HEK293T (cell line): ENCODE data around the gene AFF1.

Source experiments
- CTCF ChIA-PET: fragments of 350-600 bp; formaldehyde crosslinking; extraction: SDS; loops from one replicate; lab custom pipeline; 2021; ENCODE audit warnings: antibody characterized with exemption, inconsistent platforms; lab: Yijun Ruan, JAX
- POLR2A ChIA-PET: fragments of 350-600 bp; formaldehyde crosslinking; extraction: SDS; loops from one replicate; lab custom pipeline; 2020; ENCODE audit warnings: antibody characterized with exemption, inconsistent platforms; lab: Yijun Ruan, JAX
- DNase-seq: peaks from one replicate; pipeline ENCODE4 v3.0.0; 2012; ENCODE audit warnings: mixed read lengths; ENCODE audit errors: extremely low spot score
- ARNT ChIP-seq: fragments of 450-650 bp; IDR thresholded peaks from 2 replicates; pipeline ENCODE4 v1.6.1; 2017; ENCODE audit warnings: mild to moderate bottlenecking
- BHLHE40 ChIP-seq: fragments of 450-650 bp; IDR thresholded peaks from 2 replicates; pipeline ENCODE4 v1.6.1; 2016; ENCODE audit warnings: mild to moderate bottlenecking, moderate library complexity, borderline replicate concordance
- CTBP1 ChIP-seq: fragments of 450-650 bp; IDR thresholded peaks from 2 replicates; pipeline ENCODE4 v1.6.1; 2016; ENCODE audit warnings: borderline replicate concordance
- ELF4 ChIP-seq: fragments of 450-650 bp; IDR thresholded peaks from 2 replicates; pipeline ENCODE4 v1.6.1; 2017; ENCODE audit warnings: antibody characterized with exemption
- FOXA1 ChIP-seq: fragments of 450-650 bp; IDR thresholded peaks from 2 replicates; pipeline ENCODE4 v1.6.1; 2016; ENCODE audit warnings: mild to moderate bottlenecking
- FOXK2 ChIP-seq: fragments of 450-650 bp; IDR thresholded peaks from 2 replicates; pipeline ENCODE4 v1.6.1; 2016; ENCODE audit warnings: mild to moderate bottlenecking
- FOXM1 ChIP-seq: fragments of 450-650 bp; IDR thresholded peaks from 2 replicates; pipeline ENCODE4 v1.6.1; 2017; ENCODE audit warnings: mild to moderate bottlenecking, borderline replicate concordance
- HDGF ChIP-seq: fragments of 450-650 bp; IDR thresholded peaks from 2 replicates; pipeline ENCODE4 v1.6.1; 2017; ENCODE audit warnings: antibody characterized with exemption, borderline replicate concordance
- L3MBTL2 ChIP-seq: fragments of 450-650 bp; conservative IDR thresholded peaks from 2 replicates; pipeline ENCODE4 v1.6.1; 2016; ENCODE audit warnings: mild to moderate bottlenecking
- LEF1 ChIP-seq: fragments of 450-650 bp; IDR thresholded peaks from 2 replicates; pipeline ENCODE4 v1.6.1; 2017; ENCODE audit warnings: mild to moderate bottlenecking, borderline replicate concordance
- NFRKB ChIP-seq: fragments of 450-650 bp; IDR thresholded peaks from 2 replicates; pipeline ENCODE4 v1.6.1; 2016; ENCODE audit warnings: mild to moderate bottlenecking, moderate library complexity
- SP1 ChIP-seq: fragments of 450-650 bp; IDR thresholded peaks from 2 replicates; pipeline ENCODE4 v1.6.1; 2017
- SUZ12 ChIP-seq: fragments of 450-650 bp; IDR thresholded peaks from 2 replicates; pipeline ENCODE4 v1.6.1; 2016; ENCODE audit warnings: mild to moderate bottlenecking
- TARDBP ChIP-seq: fragments of 450-650 bp; IDR thresholded peaks from 2 replicates; pipeline ENCODE4 v1.6.1; 2016
- ZNF384 ChIP-seq: fragments of 450-650 bp; IDR thresholded peaks from 2 replicates; pipeline ENCODE4 v1.6.1; 2016
- TF ChIP-seq, protein P1 (sequence below): fragments of 450-650 bp; IDR thresholded peaks from 2 replicates; pipeline ENCODE4 v1.6.1; 2016

The AFF1 gene

GRCh38 chr4:87105101-87105845 lies 170.5 kb downstream of the AFF1 start:
- DNase-seq = no peak
- TF ChIP-seq, protein P1, sequence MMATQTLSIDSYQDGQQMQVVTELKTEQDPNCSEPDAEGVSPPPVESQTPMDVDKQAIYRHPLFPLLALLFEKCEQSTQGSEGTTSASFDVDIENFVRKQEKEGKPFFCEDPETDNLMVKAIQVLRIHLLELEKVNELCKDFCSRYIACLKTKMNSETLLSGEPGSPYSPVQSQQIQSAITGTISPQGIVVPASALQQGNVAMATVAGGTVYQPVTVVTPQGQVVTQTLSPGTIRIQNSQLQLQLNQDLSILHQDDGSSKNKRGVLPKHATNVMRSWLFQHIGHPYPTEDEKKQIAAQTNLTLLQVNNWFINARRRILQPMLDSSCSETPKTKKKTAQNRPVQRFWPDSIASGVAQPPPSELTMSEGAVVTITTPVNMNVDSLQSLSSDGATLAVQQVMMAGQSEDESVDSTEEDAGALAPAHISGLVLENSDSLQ = no peak
- TF ChIP-seq NFRKB (no peak), CTBP1 (no peak), LEF1 (no peak), HDGF (no peak), SP1 (no peak), FOXK2 (no peak), FOXM1 (no peak), ARNT (no peak), ZNF384 (no peak), BHLHE40 (no peak), FOXA1 (no peak), TARDBP (no peak), L3MBTL2 (no peak), SUZ12 (no peak), ELF4 (no peak)
- CTCF ChIA-PET = no interaction called here
- POLR2A ChIA-PET = no interaction called here

DNA sequence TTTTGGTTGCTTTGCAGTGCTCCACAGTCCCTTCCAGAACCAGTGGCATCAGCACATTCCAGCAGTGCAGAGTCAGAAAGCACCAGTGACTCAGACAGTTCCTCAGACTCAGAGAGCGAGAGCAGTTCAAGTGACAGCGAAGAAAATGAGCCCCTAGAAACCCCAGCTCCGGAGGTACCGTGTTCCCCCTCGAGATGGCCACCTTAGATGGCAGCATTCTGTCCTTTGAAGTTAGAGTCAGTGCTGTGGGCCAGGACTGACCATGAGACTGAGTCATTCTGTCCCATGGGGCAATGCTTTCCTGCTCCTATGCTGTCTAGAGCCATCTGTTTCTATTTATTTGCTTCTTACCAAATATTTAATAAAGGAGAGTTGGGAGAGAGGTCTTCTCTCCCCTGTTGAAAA lies 173.3 kb downstream of the AFF1 start:
- TF ChIP-seq BHLHE40 (no peak), TARDBP (no peak), ARNT (no peak), FOXK2 (no peak), FOXM1 (no peak), NFRKB (no peak)
- POLR2A ChIA-PET = no interaction called here
- CTCF ChIA-PET = no interaction called here
- no peak for DNase-seq

DNA sequence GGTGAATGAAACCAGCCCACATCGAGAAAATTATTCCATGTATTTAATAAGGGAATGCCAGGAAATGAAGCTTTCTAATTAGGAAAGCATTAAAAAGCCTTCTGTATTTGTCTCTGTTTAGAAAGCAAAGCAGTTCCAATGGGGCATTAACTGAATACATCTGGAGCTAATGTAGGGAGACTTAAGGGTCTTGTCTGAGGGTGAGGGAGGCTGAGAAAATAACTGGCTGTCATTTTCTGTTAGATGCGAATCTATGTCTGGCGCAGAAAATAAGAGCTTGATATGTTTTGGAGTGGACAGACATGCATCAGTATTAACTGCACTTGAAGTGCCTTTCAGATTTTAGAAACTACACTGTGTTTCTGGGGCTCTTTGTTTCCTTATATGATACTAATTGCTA lies 174.3 kb downstream of the AFF1 start:
- TF ChIP-seq NFRKB = no peak
- no peak for TF ChIP-seq FOXA1
- TF ChIP-seq FOXM1 = no peak
- no peak for TF ChIP-seq LEF1
- no peak for TF ChIP-seq ELF4
- TF ChIP-seq, protein P1 = no peak
- TF ChIP-seq CTBP1 = no peak
- TF ChIP-seq TARDBP = no peak
- TF ChIP-seq FOXK2 = no peak
- TF ChIP-seq SUZ12 = no peak
- TF ChIP-seq ARNT = no peak
- DNase-seq = no peak
- CTCF ChIA-PET = interaction anchor here (0.7 to 1.2 kb wide), 2 partner anchors 66 to 187 kb away, joined by 3 read pairs; no protein-coding TSS in a partner anchor
- POLR2A ChIA-PET = no interaction called here

DNA sequence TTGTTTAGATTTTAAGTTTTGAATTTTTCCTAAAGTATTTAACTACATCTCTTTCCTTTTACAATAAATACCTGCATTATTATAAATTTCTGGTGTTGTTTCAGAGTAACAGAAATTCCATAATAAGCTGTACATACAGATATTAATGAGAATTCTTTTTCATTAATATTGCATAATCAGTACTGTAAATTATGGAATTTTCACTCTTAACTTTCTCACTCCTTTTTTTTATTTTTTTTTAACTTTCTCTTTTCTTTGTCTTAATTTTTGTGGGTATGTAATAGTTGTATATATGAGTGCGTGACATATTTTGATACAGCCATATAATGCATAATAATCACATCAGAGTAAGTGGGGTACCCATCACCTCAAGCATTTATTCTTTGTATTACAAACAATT lies 175.1 kb downstream of the AFF1 start:
- no peak for DNase-seq
- TF ChIP-seq SP1 (no peak), CTBP1 (no peak), ARNT (no peak), LEF1 (no peak), HDGF (no peak), BHLHE40 (no peak), FOXM1 (no peak), FOXA1 (no peak), NFRKB (no peak), FOXK2 (no peak)
- ChIA-PET POLR2A (no interaction called here), CTCF (no interaction called here)

DNA sequence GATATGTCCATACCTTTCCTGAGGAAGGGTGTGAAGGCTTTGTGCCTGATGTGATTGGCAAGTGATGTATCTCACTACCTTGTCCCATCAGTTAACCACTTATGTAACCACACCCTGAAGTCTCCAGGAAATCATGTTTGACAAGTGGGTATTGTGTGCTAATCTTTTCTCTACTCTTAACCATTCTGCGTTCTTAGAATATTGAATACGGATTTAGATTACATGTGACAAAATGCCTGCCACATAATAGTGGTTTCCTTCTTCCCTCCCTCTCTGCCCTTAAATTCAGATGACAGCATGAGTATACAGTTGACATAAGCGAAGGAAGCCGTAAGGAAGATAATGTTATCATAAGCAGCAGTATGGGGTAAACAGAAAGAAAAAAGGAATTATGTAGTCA lies 177.3 kb downstream of the AFF1 start:
- no peak for DNase-seq
- ChIA-PET CTCF (no interaction called here), POLR2A (no interaction called here)
- TF ChIP-seq ARNT = no peak
- no peak for TF ChIP-seq SP1
- no peak for TF ChIP-seq LEF1
- TF ChIP-seq FOXA1 = no peak
- no peak for TF ChIP-seq L3MBTL2
- TF ChIP-seq BHLHE40 = no peak
- TF ChIP-seq HDGF = no peak

DNA sequence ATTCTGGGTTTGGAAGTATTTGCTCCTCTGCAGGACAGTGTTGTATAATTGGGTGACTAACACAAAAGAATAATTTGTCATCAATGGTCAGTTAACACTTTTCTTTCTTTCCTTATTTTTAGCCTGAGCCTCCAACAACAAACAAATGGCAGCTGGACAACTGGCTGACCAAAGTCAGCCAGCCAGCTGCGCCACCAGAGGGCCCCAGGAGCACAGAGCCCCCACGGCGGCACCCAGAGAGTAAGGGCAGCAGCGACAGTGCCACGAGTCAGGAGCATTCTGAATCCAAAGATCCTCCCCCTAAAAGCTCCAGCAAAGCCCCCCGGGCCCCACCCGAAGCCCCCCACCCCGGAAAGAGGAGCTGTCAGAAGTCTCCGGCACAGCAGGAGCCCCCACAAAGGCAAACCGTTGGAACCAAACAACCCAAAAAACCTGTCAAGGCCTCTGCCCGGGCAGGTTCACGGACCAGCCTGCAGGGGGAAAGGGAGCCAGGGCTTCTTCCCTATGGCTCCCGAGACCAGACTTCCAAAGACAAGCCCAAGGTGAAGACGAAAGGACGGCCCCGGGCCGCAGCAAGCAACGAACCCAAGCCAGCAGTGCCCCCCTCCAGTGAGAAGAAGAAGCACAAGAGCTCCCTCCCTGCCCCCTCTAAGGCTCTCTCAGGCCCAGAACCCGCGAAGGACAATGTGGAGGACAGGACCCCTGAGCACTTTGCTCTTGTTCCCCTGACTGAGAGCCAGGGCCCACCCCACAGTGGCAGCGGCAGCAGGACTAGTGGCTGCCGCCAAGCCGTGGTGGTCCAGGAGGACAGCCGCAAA lies 179.6 kb downstream of the AFF1 start:
- CTCF ChIA-PET = no interaction called here
- TF ChIP-seq ZNF384 = no peak
- no peak for TF ChIP-seq SUZ12
- TF ChIP-seq LEF1 = no peak
- no peak for TF ChIP-seq TARDBP
- TF ChIP-seq, protein P1 = no peak
- TF ChIP-seq FOXK2 = no peak
- no peak for TF ChIP-seq ELF4
- TF ChIP-seq ARNT = no peak
- DNase-seq = no peak
- POLR2A ChIA-PET = no interaction called here
